Endothelial cell of umbilical vein (primary cell): ENCODE measurements around the gene PKN3.

Experiments
- CTCF ChIP-seq, 2 donors: IDR thresholded peaks; 1 replicate in 1 of 2; 2 replicates in 1 of 2; pipeline ENCODE4 v1.5.1; 2011; ENCODE audit warnings: low read length in 2 of 2, mild to moderate bottlenecking in 2 of 2, moderate library complexity in 2 of 2, control low read depth in 1 of 2, inconsistent platforms in 1 of 2, low read depth in 1 of 2; ENCODE audit not compliant: insufficient read depth in 1 of 2; ENCODE audit errors: extremely low read depth in 1 of 2
- EZH2 ChIP-seq: IDR thresholded peaks from 2 replicates; pipeline ENCODE4 v1.6.1; 2012; ENCODE audit warnings: borderline replicate concordance, low read depth, mild to moderate bottlenecking, moderate library complexity, low read length, inconsistent platforms; ENCODE audit not compliant: severe bottlenecking
- FOS ChIP-seq: IDR thresholded peaks from 2 replicates; pipeline ENCODE4 v1.6.1; 2011; ENCODE audit warnings: mild to moderate bottlenecking, low read length, moderate library complexity, borderline replicate concordance; ENCODE audit not compliant: insufficient read depth
- JUN ChIP-seq: IDR thresholded peaks from 2 replicates; pipeline ENCODE4 v1.6.1; 2011; ENCODE audit warnings: borderline replicate concordance, low read depth; ENCODE audit not compliant: insufficient read length, insufficient read depth
- MYC ChIP-seq: IDR thresholded peaks from one replicate; pipeline ENCODE4 v1.6.1; 2011; ENCODE audit warnings: mild to moderate bottlenecking, low read depth, low read length
- POLR2A ChIP-seq: IDR thresholded peaks from 2 replicates; pipeline ENCODE4 v1.6.1; 2012; ENCODE audit warnings: low read depth, mild to moderate bottlenecking, control low read depth, low read length
- POLR2AphosphoS5 ChIP-seq: IDR thresholded peaks from 2 replicates; pipeline ENCODE4 v1.6.1; 2012; ENCODE audit warnings: low read depth, mild to moderate bottlenecking, control low read depth, low read length, moderate library complexity; ENCODE audit not compliant: insufficient read depth
- TF ChIP-seq, protein P1 (sequence below): IDR thresholded peaks from 2 replicates; pipeline ENCODE4 v1.6.1; 2011; ENCODE audit not compliant: insufficient read depth, insufficient read length

- no peak for TF ChIP-seq CTCF (IDR thresholded peaks at IDR 0.05; ENCODE audit: extremely low read depth in 1 of 2, insufficient read depth in 1 of 2, low read depth in 1 of 2, low read length in 2 of 2)
- no peak for TF ChIP-seq EZH2
- TF ChIP-seq POLR2AphosphoS5: no peak
- no peak for TF ChIP-seq POLR2A
- TF ChIP-seq MYC: no peak
- TF ChIP-seq, protein P1, sequence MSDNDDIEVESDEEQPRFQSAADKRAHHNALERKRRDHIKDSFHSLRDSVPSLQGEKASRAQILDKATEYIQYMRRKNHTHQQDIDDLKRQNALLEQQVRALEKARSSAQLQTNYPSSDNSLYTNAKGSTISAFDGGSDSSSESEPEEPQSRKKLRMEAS: no peak
- TF ChIP-seq FOS: no peak
- TF ChIP-seq JUN: no peak
Measured at GRCh38 chr9:128735373-128735772, 33.1 kb downstream of the PKN3 start.
